ENCODE results near the gene CMIP. TPM values are rescaled to one million over a fixed set of nuclear protein-coding genes. Genes with fewer than 3 reads are reported as not detected.
"Not testable (repeated sequence)": the region's sequence is repeated elsewhere in the genome, so short reads cannot be mapped to it uniquely, and the experiment has no call there.

CMIP gene
- total RNA-seq, 4 donors from 2014 or later, result 17.1 to 60.5 (median 39.7) TPM

- intact Hi-C loops (cut with DNase I), result no loop called here
- WGBS, 2 donors, result 75 to 78% methylated on average over 8 of the region's 8 CpGs
- peaks cover 6 to 13% (median 8%) of the 10 kb centered on the region in 3 donors for H3K4me1 ChIP-seq
- TF ChIP-seq CTCF (IDR thresholded peaks at IDR 0.05) (no peak), POLR2A (IDR thresholded peaks at IDR 0.05) (no peak)
- H3K4me3 ChIP-seq, result no peak overlapping the region
- no peaks in the 10 kb centered on the region for H3K27me3 ChIP-seq
- H3K9me3 ChIP-seq, result no peaks in the 10 kb centered on the region
- no peak overlapping the region for H3K27ac ChIP-seq
- H3K36me3 ChIP-seq, result no peaks in the 10 kb centered on the region
- no peak for DNase-seq
Observed at GRCh38 chr16:81740169-81740568, 295.6 kb downstream of the CMIP start.

- intact Hi-C loops (cut with DNase I); H3K27ac ChIP-seq; H3K9me3 ChIP-seq; H3K36me3 ChIP-seq; H3K27me3 ChIP-seq; H3K4me3 ChIP-seq; DNase-seq: not testable (repeated sequence)
- WGBS, 2 donors, result 89 to 91% methylated on average over 6 of the region's 6 CpGs
- peaks cover 6 to 22% (median 13%) of the 10 kb centered on the region in 3 donors for H3K4me1 ChIP-seq
Observed at GRCh38 chr16:81741430-81741770, 296.8 kb downstream of the CMIP start.

GRCh38 chr16:81744385-81744784, 299.8 kb downstream of the CMIP start:
- no peak for DNase-seq
- H3K36me3 ChIP-seq, result no peaks in the 10 kb centered on the region
- no peak overlapping the region for H3K27ac ChIP-seq
- no peak overlapping the region for H3K4me3 ChIP-seq
- H3K4me1 ChIP-seq, result peaks cover 0 to 10% (median 4%) of the 10 kb centered on the region in 3 donors
- no peak for TF ChIP-seq CTCF (IDR thresholded peaks at IDR 0.05)
- no peak for TF ChIP-seq POLR2A (IDR thresholded peaks at IDR 0.05)
- no peaks in the 10 kb centered on the region for H3K27me3 ChIP-seq
- H3K9me3 ChIP-seq, result no peaks in the 10 kb centered on the region
- WGBS, 2 donors, result 59 to 78% methylated on average over 4 of the region's 4 CpGs
- intact Hi-C loops (cut with DNase I), result no loop called here

- intact Hi-C loops (cut with DNase I), result no loop called here
- WGBS, 2 donors, result 75 to 90% methylated on average over 4 of the region's 4 CpGs
- TF ChIP-seq CTCF (IDR thresholded peaks at IDR 0.05) (no peak), POLR2A (IDR thresholded peaks at IDR 0.05) (no peak)
Observed at GRCh38 chr16:81744911-81745310, 300.3 kb downstream of the CMIP start.

GRCh38 chr16:81745704-81746558, 301.3 kb downstream of the CMIP start:
- H3K4me1 ChIP-seq, result peaks cover 0 to 10% (median 4%) of the 10 kb centered on the region in 3 donors
- H3K27me3 ChIP-seq, result no peaks in the 10 kb centered on the region
- peak overlapping the region; percentile 15 to 64 (median 40) for H3K4me3 ChIP-seq
- DNase-seq, result peak; percentile 18
- intact Hi-C loops (cut with DNase I), result no loop called here
- TF ChIP-seq POLR2A (IDR thresholded peaks at IDR 0.05) (no peak), CTCF (IDR thresholded peaks at IDR 0.05) (peak in 1 of 6 experiments; percentile 25)
- no peaks in the 10 kb centered on the region for H3K9me3 ChIP-seq
- H3K27ac ChIP-seq, result peak overlapping the region in 2 of 4 donors; percentile 30 to 62
- no peaks in the 10 kb centered on the region for H3K36me3 ChIP-seq
- 55 to 84% methylated on average over 7 to 11 of the region's 33 CpGs for WGBS, 2 donors

More at GRCh38 chr16:81744911-81745310, 300.3 kb downstream of the CMIP start:
- no peak overlapping the region for H3K27ac ChIP-seq
- no peaks in the 10 kb centered on the region for H3K9me3 ChIP-seq
- H3K36me3 ChIP-seq, result no peaks in the 10 kb centered on the region
- no peak for DNase-seq
- no peak overlapping the region for H3K4me3 ChIP-seq
- peaks cover 0 to 10% (median 4%) of the 10 kb centered on the region in 3 donors for H3K4me1 ChIP-seq
- H3K27me3 ChIP-seq, result no peaks in the 10 kb centered on the region

Measured in esophagus squamous epithelium (tissue), 5 donors.